HCT116 (cell line): Measurements from ENCODE around the gene AUTS2. TPM values are rescaled to one million over a fixed set of nuclear protein-coding genes. Genes with fewer than 3 reads are reported as not detected.

Source experiments
- ATAC-seq: fragments of 200-7000 bp; cut with Tn5 transposase; 2 replicates; pipeline ENCODE4 v1.9.1; 2020; ENCODE audit warnings: mild to moderate bottlenecking, moderate library complexity
- BruUV-seq: library from RNA; stranded (reverse); fragments of 400-500 nt; replicated peaks from 2 replicates; lab custom pipeline; 2021; lab: Mats Ljungman, UMichigan
- CTCF ChIA-PET: fragments of 300-600 bp; sonication (Branson Sonifier 250); formaldehyde crosslinking; loops from one replicate; lab custom pipeline; 2021; ENCODE audit warnings: antibody characterized with exemption; lab: Charles Lee
- POLR2A ChIA-PET: fragments of 300-600, 350-600 bp; sonication (Branson Sonifier 250); formaldehyde crosslinking; loops from one replicate; lab custom pipeline; 2021; ENCODE audit warnings: antibody characterized with exemption; lab: Charles Lee
- RAD21 ChIA-PET, 2 experiments: fragments of 300-600 bp; sonication (Branson Sonifier 250); formaldehyde crosslinking; loops; one replicate each; lab custom pipeline; 2023; ENCODE audit warnings: low total read pairs in 2 of 2; ENCODE audit not compliant: uncharacterized antibody in 2 of 2, unreplicated experiment in 2 of 2, low non-redundant PET in 1 of 2; lab: Charles Lee
- DNase-seq: peaks from one replicate; pipeline ENCODE4 v3.0.0-alpha.2; 2010; ENCODE audit warnings: low read depth, low spot score
- H2AFZ ChIP-seq: fragments of 200-600 bp; shearing (Covaris generic), sonication (generic); 2 replicates; pipeline ENCODE4 v1.6.1; 2017; ENCODE audit warnings: low read depth, mixed run types, mixed read lengths, antibody characterized with exemption, low read length; ENCODE audit not compliant: poor library complexity, severe bottlenecking
- H3K27ac ChIP-seq: 2 replicates; pipeline ENCODE4 v1.5.1; 2012; ENCODE audit warnings: low read depth, low read length
- H3K27me3 ChIP-seq: fragments of 200-600 bp; sonication (generic); 2 replicates; pipeline ENCODE4 v1.6.1; 2016; ENCODE audit warnings: mixed run types, low read length, mixed read lengths; ENCODE audit not compliant: insufficient read depth
- H3K36me3 ChIP-seq, 2 experiments: fragments of 200-500 bp in 1 of 2; fragments of 200-600 bp in 1 of 2; sonication (Bioruptor generic) in 1 of 2; sonication (generic) in 1 of 2; 2 replicates each; pipeline versions ENCODE4 v1.5.1 to v1.6.1; 2014 to 2016; ENCODE audit warnings: low read length in 2 of 2, inconsistent platforms in 1 of 2, mixed read lengths in 1 of 2, mixed run types in 1 of 2; ENCODE audit not compliant: insufficient read depth in 2 of 2, control insufficient read depth in 1 of 2
- H3K4me1 ChIP-seq, 2 experiments: fragments of 200-600 bp in 1 of 2; sonication (generic) in 1 of 2; 2 replicates each; pipeline versions ENCODE4 v1.5.1 to v1.6.1; 2012 to 2017; ENCODE audit warnings: low read length in 2 of 2, inconsistent platforms in 1 of 2, mild to moderate bottlenecking in 1 of 2, mixed read lengths in 1 of 2, mixed run types in 1 of 2, moderate library complexity in 1 of 2; ENCODE audit not compliant: insufficient read depth in 2 of 2, control insufficient read depth in 1 of 2
- H3K4me2 ChIP-seq: fragments of 200-600 bp; sonication (generic); 2 replicates; pipeline ENCODE4 v1.6.1; 2017; ENCODE audit warnings: mixed run types, low read length, mixed read lengths
- H3K4me3 ChIP-seq, 2 experiments: fragments of 200-600 bp in 1 of 2; sonication (generic) in 1 of 2; replicated peaks in 1 of 2; 2 replicates each; pipeline ENCODE4 v1.5.1; 2011 to 2016; ENCODE audit warnings: low read length in 2 of 2, control low read depth in 1 of 2, low read depth in 1 of 2, mild to moderate bottlenecking in 1 of 2, mixed read lengths in 1 of 2, mixed run types in 1 of 2
- H3K79me2 ChIP-seq: fragments of 200-600 bp; sonication (generic); 2 replicates; pipeline ENCODE4 v1.6.1; 2017; ENCODE audit warnings: mild to moderate bottlenecking, mixed run types, low read length, moderate library complexity, mixed read lengths; ENCODE audit not compliant: insufficient read depth
- H3K9ac ChIP-seq: fragments of 200-600 bp; sonication (generic); 2 replicates; pipeline ENCODE4 v1.6.1; 2016; ENCODE audit warnings: low read length, mixed read lengths
- H3K9me2 ChIP-seq: fragments of 200-600 bp; sonication (generic), shearing (Covaris generic); 2 replicates; pipeline ENCODE4 v1.6.1; 2017; ENCODE audit warnings: mixed run types, mild to moderate bottlenecking, moderate library complexity; ENCODE audit not compliant: insufficient read depth
- H3K9me3 ChIP-seq, 2 experiments: fragments of 200-500 bp in 1 of 2; fragments of 200-600 bp in 1 of 2; sonication (Bioruptor generic) in 1 of 2; sonication (generic) in 1 of 2; 2 replicates each; pipeline ENCODE4 v1.6.1; 2014 to 2017; ENCODE audit warnings: low read length in 2 of 2, mixed read lengths in 2 of 2, inconsistent platforms in 1 of 2, low read depth in 1 of 2, mild to moderate bottlenecking in 1 of 2, mixed run types in 1 of 2, moderate library complexity in 1 of 2; ENCODE audit not compliant: control insufficient read depth in 1 of 2, insufficient read depth in 1 of 2
- H4K20me1 ChIP-seq: fragments of 200-600 bp; sonication (generic), shearing (Covaris generic); 2 replicates; pipeline ENCODE4 v1.6.1; 2017; ENCODE audit warnings: mixed run types, mild to moderate bottlenecking, moderate library complexity; ENCODE audit not compliant: insufficient read depth
- CBX3 ChIP-seq: IDR thresholded peaks from 2 replicates; pipeline ENCODE4 v1.6.1; 2012; ENCODE audit warnings: low read depth
- CTCF ChIP-seq, 3 experiments: fragments of 200-600 bp in 1 of 3; sonication (generic) in 1 of 3; IDR thresholded peaks in 2 of 3; conservative IDR thresholded peaks in 1 of 3; 2 replicates each; pipeline ENCODE4 v1.5.1; 2012 to 2017; ENCODE audit warnings: low read depth in 2 of 3, low read length in 2 of 3, antibody characterized with exemption in 1 of 3, borderline replicate concordance in 1 of 3, control low read depth in 1 of 3, mild to moderate bottlenecking in 1 of 3, mixed read lengths in 1 of 3, mixed run types in 1 of 3, moderate library complexity in 1 of 3; ENCODE audit not compliant: insufficient read depth in 1 of 3
- EZH2 ChIP-seq: fragments of 200-600 bp; sonication (generic); IDR thresholded peaks from 2 replicates; pipeline ENCODE4 v1.6.1; 2017; ENCODE audit warnings: antibody characterized with exemption, mixed run types
- EZH2phosphoT487 ChIP-seq: fragments of 200-600 bp; IDR thresholded peaks from 2 replicates; pipeline ENCODE4 v1.6.1; 2018; ENCODE audit warnings: antibody characterized with exemption, borderline replicate concordance
- FOSL1 ChIP-seq: IDR thresholded peaks from 2 replicates; pipeline ENCODE4 v1.6.1; 2012; ENCODE audit warnings: low read depth
- JUND ChIP-seq: IDR thresholded peaks from 2 replicates; pipeline ENCODE4 v1.6.1; 2012
- MAX ChIP-seq: IDR thresholded peaks from 2 replicates; pipeline ENCODE4 v1.6.1; 2012
- RAD21 ChIP-seq: IDR thresholded peaks from 2 replicates; pipeline ENCODE4 v1.6.1; 2012; ENCODE audit warnings: low read depth, mild to moderate bottlenecking
- REST ChIP-seq: IDR thresholded peaks from 2 replicates; pipeline ENCODE4 v1.6.1; 2012; ENCODE audit warnings: low read depth
- SIN3A ChIP-seq: IDR thresholded peaks from 2 replicates; pipeline ENCODE4 v1.6.1; 2012; ENCODE audit warnings: low read depth
- SRF ChIP-seq: IDR thresholded peaks from 2 replicates; pipeline ENCODE4 v1.6.1; 2012; ENCODE audit warnings: low read depth
- TCF7L2 ChIP-seq: IDR thresholded peaks from 2 replicates; pipeline ENCODE4 v1.7.0; 2011; ENCODE audit warnings: borderline replicate concordance, inconsistent platforms; ENCODE audit not compliant: insufficient read depth, insufficient read length; ENCODE audit errors: extremely low read depth
- YY1 ChIP-seq: IDR thresholded peaks from 2 replicates; pipeline ENCODE4 v1.6.1; 2011; ENCODE audit warnings: low read length, low read depth, moderate library complexity, mild to moderate bottlenecking; ENCODE audit not compliant: insufficient replicate concordance; ENCODE audit errors: extremely low read depth
- ZBTB33 ChIP-seq: IDR thresholded peaks from 2 replicates; pipeline ENCODE4 v1.6.1; 2011; ENCODE audit warnings: mild to moderate bottlenecking, low read length, moderate library complexity; ENCODE audit not compliant: insufficient replicate concordance; ENCODE audit errors: extremely low read depth
- intact Hi-C: fragments of 100-400 bp; cut with micrococcal nuclease; formaldehyde crosslinking; loops from 2 replicates; pipeline ENCODE4 v1.10.0; 2022
- total RNA-seq: library from RNA; stranded (reverse); gene quantifications from one replicate; pipeline ENCODE4 v1.2.1, GENCODE V29; 2021; ENCODE audit not compliant: unreplicated experiment

The AUTS2 gene
- total RNA-seq, 1 experiment from 2014 or later = 0.93 TPM

- ATAC-seq (no peak), DNase-seq (no peak)
- Histone ChIP-seq H3K9me3 (peaks cover 11 to 40% of the 10 kb centered on the region in 2 experiments; a peak in 2 of 4 replicates), H2AFZ (no peak overlapping the region), H3K27ac (no peak overlapping the region), H3K4me1 (no peaks in the 10 kb centered on the region), H3K27me3 (no peaks in the 10 kb centered on the region), H3K9ac (no peak overlapping the region), H3K4me3 (no peak overlapping the region), H3K4me2 (no peak overlapping the region), H3K9me2 (no peaks in the 10 kb centered on the region), H3K36me3 (no peaks in the 10 kb centered on the region), H3K79me2 (no peaks in the 10 kb centered on the region), H4K20me1 (no peaks in the 10 kb centered on the region)
- TF ChIP-seq FOSL1 (no peak), EZH2 (no peak), CTCF (IDR thresholded peaks at IDR 0.05 in 2 of 3, conservative IDR thresholded peaks at IDR 0.05 in 1 of 3; ENCODE audit: borderline replicate concordance in 1 of 3, insufficient read depth in 1 of 3, low read depth in 2 of 3, low read length in 2 of 3) (no peak), CBX3 (no peak), ZBTB33 (no peak), SRF (no peak), REST (no peak), EZH2phosphoT487 (no peak), SIN3A (no peak), JUND (no peak), YY1 (no peak), MAX (no peak), TCF7L2 (no peak), RAD21 (no peak)
- BruUV-seq = no TSS peak
- ChIA-PET POLR2A (no interaction called here), CTCF (no interaction called here), RAD21 (no interaction called here)
- intact Hi-C loops = no loop called here
Measured at GRCh38 chr7:69651101-69651590, 52.9 kb downstream of the AUTS2 start.
